Fibroblast of skin of left quadriceps (primary cell): Measurements from ENCODE around the gene DPP6.

ENCODE experiments used
- DNase-seq, 2 experiments: peaks; one replicate each; pipeline ENCODE4 v3.0.0-alpha.2; 2013; ENCODE audit warnings: low read depth in 2 of 2

The DPP6 gene

DNA sequence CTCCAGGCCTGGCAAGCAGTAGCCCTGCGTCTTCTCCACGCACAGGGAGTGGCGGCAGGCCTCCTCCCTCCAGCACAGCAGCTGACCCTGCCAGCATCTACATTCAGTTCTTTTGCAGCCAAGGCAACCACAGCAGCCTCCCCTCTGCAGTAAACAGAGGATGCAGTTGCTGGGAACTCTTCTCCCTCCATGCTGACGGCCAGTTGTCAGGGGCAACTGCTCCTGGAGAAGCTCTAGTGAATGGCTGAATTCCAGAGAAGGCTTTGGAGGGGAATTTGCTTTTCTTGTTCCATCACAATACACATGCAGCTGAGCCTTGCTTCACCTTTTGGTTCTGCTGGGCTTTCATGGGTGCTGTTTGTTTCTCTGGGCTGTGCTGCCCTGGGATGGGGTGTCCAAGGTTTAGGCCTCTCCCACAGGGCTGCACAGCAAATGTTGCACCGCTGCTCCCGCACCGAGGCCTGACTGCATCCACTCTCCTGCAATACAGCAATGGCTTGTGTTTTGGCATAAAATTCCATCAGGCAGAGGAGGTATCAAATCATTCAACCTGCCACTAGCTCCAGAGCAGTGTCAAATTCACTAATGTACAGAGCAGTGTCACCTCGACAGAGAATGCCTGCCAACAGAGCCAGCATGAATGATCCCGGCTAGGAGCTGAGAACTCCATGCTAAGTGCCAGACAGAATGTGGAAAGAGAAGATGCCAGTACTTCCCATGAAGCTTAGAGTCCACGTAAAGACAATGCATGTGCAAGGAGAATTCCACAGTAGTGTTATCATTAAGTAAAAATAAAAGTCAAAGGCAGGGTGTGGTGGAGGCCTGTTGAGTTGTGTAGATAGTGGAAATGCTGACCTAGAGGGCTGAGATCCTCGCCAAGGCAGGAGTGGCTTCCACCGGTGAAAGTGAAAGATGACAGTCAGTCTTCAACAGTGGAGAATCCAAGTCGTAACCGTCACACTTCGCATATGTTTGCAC is 399.6 kb downstream of the DPP6 start:
- no peak for DNase-seq

DNA sequence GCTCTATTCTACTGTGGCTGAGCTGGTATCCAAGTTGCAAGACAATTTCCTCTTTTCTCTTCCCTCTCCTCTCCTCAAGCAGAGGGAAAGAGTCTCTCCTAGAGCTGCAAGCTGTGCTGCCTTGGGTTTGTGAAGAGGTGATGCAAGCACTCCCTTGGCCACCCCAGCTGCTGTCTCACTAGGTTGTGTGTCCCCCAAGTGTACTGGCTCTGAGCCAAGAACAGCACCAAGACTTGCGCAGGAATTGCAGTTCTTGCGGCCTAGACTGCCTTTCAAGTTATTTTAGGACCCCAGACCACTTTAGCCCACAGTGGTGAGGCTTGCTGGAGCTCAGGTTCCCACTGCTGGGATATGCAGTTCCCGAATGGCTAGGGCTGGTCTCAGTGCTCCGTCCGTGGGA is 411.6 kb downstream of the DPP6 start:
- DNase-seq = no peak

DNA sequence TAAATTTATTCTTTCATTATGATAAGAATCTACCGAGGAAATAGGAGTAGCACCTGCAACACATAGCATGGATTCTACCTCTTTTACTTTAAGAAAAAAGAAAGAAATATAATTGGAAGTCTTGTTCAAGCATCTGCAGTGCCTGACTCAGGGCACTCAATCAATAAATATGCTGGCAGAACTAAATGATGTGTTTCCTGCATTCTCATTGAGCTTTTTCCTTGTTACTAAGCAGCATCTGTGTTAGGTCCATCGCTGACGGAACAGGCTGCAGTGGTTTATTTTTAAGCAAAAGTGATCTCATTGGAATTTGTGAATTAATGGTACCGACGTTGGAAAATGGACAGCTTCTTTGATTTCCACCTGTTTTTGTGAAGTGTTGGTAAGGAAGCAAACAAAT is 417.5 kb downstream of the DPP6 start:
- DNase-seq = no peak

DNA sequence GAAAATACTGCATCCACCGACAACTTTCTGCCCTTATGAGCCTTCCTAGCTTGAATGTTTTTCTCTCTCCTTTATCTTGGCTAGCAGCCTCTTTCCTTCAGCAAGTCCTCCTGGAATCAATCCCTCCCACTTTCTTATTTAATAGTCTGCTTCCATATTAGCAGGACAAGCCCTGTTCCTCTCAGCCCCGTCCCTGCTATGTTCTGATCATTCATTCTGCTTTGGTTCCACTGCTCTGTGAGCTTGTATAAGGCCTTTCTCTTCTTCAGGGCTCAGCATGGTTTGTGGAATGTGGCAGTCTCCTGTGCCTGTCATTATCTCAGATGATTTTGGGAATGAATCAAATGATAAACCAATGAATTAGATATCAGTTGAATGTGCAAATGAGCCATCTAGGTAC is 420.1 kb downstream of the DPP6 start:
- no peak for DNase-seq

DNA sequence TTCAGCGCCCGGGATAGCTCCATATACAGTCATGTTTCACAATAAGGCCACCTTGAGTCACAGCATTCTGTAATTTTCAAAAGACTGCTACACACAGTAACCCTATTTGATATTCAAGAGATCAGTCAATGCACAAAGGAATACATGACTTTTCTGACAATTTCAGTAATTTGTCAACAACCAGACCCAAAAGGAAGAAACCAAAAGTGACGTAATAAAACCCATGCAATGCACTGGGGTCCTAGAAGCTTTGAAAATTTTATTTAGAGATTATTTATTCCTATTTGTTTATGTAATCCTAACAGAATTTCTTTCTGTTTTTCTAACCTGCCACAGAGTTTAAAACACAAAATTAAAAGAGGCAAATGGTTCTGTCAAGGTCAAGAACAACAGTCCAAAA is 421.2 kb downstream of the DPP6 start:
- no peak for DNase-seq

DNA sequence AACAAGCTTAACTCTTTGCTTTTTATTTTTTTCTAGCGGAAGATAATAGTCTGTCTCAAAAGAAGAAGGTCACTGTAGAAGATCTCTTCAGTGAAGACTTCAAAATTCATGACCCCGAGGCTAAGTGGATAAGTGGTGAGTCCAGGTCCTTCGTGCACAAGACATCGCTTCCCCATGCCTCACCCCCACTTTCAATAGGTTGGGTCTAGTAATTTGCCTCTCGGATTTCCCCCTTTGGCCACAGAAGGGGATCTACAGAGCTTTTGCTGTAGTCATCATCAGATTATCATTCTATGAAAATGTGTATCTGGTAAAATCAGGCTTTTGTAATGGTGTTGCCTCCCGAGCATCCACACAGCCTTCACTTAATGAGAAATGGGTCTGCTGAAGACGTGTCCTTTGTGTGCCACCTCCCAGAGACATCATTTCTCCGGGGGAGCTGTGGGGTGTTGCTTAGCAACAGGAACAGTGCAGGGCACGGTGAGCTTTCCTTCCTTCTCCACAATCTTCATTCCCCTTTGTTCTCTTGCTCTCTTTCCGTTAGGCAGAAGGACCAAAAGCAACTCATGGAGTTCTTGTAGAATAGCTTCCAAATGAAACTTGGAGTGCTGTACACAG is 422.8 kb downstream of the DPP6 start:
- DNase-seq = no peak

DNA sequence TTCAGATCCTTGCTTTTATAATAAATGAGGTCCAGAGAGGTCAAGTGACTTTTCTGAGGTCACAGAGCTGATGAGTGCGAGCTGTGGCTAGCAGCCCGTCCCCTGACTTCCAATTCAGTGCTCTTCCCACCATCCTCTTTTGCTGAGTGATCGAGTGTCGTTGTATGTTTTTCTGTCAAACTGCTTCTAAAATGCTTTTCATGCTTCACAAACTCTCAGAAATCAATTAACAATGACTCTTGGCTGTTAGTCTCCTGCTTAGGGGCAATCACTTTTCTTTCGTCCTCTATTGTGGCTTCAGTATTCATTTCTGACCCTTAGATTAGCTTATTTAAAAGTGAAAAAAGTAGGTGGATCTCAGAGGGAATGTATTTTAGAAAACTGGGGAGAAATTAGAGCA is 423.7 kb downstream of the DPP6 start:
- DNase-seq = no peak

DNA sequence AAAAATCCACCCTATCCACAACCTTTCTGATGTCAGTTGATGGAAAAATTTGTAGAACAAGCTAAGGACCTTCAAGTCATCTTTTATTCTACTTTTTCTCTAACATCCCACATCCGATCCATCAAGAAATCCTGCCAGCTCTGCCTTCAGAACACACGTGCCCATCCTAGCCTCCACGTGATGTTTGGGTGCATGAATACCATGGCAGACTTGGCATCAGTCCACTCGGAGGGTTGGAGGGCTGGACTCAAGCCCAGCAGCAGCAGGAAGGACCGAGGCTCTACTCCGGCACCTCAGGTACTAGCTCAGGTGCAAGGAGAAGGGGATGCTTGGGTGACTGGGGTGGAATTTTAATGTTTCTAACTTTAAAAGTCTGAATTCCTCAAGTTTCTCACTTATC is 428.6 kb downstream of the DPP6 start:
- no peak for DNase-seq

DNA sequence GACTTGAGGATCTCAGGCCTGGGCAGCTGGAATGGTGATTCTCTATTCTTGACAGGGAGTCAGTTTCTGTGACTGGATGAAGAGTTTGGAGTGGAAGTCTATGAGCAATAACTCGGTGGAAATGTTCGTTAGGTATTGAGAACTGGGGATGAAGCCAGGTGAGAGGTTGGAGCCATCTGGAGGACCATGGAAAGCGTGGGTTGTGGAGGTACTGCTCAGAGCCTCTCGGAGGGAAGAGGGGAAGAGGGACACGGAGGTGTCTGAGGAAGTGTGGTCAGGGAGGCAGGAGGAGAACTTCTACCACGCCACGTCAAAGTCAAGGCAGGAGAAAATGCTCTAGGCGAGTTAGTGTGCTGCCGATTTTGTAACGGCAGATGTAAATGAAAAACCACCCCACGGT is 430.7 kb downstream of the DPP6 start:
- DNase-seq = no peak

DNA sequence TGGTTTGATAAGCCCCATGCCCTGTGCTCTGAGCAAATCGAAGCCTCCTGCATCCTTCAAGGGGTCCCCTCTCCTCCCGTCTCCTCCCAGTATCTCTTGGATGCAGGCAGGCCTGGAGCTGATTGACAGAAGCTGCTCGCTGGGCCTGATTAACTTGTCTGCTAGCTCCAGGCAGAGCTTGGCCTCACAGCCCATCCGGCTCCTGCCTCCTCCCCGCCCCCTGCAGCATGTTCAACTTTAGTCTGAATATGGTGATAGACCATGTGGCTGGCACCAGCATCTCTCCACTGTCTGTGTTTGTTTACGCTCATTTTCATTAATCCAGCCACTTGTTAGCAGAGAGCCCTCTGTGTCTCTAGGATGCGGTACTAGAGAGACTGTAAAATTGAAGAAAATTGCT is 432.2 kb downstream of the DPP6 start:
- DNase-seq = no peak

DNA sequence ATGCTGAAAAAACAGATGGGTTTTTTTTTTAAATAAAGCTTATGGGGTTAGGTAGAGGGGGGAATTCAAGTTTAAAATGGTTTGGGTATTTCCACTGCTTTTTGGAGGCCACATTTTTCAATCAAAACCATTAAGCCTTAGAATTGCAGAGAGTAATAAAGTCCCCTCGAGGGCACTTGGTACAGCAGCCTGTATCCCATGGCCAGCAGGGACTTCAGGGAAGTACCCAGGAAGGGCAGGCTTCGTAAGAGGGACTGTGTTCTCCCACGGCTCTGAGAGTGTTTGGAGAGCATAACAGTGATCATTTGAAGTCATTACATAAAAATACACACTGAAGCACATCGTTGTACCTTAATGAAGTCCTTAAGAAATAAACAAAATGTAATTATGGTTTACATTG is 432.7 kb downstream of the DPP6 start:
- no peak for DNase-seq

DNA sequence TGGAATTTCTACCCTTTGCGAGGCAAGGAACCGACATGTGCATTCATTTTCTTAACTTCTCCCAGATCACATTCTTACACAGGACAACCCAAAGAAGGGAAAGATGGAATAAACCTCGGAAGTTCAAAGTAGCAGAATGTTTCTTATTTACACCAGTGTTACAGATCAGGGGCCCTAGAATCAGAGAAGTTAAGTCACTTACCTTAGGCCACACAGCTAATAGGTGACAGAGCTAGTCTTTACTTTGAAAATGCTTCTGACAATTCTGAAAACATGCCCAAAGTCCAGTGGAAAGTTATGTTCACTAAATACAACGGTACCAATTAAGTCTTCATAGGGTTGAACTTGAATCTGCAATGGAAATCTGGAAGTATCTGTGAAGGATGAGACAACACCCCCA is 437.7 kb downstream of the DPP6 start:
- no peak for DNase-seq

DNA sequence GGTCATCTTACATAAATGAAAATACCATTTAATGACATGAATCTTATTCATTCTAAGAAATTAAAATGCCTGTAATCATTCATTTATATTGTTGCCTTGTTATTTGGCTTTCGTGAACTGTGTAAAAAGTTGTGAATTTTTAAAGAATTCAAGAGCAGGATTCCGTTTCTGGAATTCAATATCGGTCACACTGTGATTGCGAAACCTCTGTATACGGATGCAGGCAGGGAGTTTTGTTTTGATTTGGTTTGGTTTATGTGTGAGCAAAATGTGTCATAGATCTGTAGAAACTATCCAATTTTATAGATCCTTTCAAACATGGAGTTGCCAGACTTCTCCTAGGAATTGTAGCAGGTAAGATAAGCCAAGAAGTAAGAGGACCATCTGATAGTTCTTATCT is 441.4 kb downstream of the DPP6 start:
- DNase-seq = no peak

DNA sequence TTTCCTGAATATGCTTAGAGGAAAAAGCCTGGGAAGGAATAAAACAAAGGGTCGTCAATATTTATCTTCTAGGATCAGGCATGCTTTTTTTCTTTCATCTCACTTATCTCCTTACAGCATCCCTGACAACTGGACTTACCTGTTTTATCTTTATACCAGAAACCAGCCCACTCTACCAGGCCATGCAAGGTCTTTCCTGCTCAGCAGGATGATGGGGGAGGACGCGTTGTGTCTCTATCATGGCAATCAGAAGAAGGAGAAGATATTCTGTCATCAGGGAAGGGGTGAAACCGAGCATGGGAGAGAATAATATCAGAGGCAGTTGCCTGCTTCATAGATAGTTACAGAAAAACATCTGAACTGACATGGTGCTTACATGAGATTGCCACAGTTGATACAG is 445.6 kb downstream of the DPP6 start:
- DNase-seq = no peak

DNA sequence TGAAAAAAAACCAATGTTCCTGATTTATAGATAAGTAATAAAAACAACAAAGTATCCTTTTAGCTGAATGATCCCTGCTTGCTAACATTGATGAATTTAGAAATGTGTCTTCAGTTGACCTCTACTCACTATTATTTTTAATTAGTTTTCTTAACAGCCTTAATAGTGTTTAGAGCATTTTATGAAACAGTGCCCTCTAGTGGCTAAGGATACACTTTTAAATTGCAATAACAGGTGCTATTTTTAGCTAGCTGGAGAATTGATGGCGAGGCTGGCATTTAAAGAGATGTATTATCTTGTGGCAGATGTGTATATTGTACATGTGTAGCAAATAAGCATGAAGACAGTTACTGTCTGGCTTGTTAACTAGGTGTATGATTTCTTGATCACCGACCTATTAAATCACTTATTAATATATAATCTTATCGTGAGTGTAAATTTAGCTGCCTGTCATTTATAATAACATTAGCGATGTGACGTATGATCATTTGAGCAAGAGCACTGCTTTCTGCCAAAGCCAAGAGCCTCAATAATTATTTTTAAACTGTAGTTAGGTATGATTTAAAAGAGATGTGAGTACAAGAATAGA is 451.9 kb downstream of the DPP6 start:
- no peak for DNase-seq

DNA sequence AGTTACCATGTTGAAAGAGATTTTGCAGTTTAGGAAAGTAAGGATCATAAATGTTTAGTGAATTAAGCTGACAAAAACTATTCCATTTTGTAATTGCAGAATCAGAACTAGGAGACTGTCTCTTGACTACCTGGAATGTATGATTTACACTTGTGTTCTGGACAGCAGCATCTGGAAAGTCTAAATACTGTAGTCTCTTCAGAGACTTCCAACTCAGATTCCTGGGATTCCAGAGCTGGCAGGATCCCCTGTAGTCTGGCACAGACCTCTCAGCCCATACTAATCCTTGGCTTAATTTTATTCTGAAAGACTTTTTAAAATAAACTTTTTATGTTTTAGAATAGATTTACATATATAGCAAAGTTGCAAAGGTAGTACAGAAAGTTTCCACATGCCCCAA is 452.7 kb downstream of the DPP6 start:
- DNase-seq = no peak

DNA sequence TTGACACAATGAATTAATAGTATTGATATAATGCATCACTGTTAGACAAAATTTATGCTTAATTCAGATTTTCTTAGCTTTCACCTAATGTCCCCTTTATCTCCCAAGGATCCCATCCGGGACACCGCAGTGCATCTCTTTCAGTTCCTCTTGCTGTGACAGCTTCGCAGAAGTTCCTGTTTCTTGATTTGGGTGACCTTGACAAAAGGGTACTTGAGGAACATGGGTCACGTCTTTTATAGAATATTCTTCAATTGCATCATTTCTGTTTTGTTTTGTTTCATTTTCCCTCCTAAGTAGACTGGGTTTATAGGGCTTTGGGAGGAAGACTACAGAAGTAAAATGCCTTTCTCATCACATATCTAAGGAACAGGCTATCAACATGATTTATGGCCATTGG is 453.2 kb downstream of the DPP6 start:
- DNase-seq = no peak

DNA sequence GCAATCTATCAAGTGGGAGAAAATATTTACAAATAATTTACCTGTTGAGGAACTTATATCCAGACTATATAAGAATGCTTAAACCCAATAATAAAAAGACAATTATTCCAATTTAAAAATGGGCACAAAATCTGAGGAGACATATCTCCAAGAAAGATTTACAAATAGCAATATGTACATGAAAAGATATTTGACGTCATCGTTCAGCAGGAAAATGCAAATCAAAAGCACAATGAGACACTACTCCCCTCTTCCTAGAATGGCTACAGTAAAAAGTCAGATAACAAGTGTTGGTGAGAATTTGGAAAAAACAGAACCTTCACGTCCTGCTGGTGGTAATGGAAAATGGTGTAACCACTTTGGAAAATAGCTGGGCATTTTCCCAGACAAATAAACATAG is 457.0 kb downstream of the DPP6 start:
- no peak for DNase-seq

DNA sequence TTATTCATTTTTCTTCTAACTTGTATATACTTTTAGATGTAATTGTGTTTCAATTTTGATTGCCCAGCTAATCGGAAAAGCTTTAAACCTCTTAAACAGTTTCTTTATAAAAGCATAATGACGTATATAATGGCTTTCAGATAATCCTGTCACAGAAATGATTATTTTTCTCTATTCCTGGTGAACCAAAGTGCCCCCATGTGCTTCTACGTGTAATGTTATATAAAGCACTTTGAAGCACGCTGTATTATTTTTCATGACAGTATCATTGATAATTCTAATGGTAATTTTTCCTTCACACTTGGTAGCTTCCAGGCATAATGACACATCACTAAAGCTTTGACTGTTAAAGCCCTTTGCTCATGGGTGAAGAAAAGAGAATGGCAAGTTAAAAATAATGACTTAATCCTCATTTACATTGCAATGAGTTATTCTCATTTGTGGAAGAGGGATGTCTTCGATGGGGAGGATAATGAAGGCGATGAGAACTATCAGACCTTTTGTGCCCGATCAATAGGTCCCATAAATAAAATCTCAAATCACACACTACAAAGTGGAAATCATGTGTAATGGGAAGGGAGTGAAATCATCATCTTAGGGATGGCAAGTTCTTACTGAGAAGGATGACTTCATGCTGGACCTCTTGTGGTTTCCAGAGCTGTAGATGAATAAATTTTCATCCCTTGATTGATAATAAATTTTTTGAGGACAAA is 460.1 kb downstream of the DPP6 start:
- no peak for DNase-seq

DNA sequence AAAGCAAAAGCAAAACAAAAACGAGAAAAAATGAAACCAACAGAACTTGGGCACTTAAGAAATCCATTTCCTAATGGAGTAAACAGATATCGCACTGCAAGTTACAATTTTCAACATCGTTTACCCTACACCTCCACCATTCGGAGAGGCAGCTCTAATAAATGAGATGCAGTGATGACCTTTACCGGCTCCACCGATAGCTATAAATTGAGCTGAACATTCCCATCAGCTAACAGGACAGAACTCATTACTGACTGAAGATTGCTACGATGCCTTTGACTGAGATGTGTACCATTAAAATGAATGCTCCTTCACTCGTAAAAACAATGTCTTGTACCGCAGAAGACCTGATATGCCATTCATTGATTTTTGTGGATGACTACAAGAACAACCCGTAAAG is 465.6 kb downstream of the DPP6 start:
- no peak for DNase-seq

DNA sequence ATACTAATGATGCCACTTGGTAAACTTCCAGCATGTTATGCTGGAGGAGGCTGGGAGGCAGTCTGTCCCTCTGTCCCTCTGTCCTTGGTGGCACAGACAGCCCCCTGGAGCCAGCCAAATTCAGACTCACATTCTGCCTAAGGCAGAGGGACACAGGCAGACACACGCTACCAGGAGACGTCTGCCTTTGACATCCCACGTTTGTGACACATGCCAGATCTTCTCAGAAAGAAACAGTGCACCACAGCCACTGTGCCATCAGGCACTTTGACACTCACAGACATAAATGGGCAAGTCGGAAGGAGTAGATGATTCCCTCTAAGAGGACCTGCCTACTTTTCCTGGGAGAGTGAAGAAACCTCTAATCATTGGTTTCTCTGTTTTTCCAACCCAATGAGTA is 467.0 kb downstream of the DPP6 start:
- DNase-seq = no peak

DNA sequence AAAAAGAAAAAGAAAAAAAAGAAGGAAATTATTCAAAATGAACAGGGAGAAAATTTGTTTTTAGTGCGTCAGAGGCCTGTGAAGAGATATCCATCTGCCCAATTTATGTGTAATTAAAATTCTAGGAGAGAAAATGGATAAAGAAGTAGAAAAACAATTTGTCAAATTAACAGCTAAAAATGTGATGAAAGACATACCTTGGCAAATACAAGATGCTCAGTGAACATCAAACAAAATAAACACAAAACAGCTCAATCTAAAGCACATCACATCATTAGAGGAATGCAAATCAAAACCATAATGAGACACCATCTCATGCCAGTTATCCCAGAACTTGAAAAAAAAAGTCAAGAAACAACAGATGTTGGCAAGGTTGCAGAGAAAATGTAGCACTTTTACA is 477.9 kb downstream of the DPP6 start:
- no peak for DNase-seq
